GM08714 (cell line): ENCODE data around the gene ADTRP.

Experiments
- H3K4me3 ChIP-seq: fragments of 200-500 bp; sonication (Bioruptor generic); 2 replicates; pipeline ENCODE4 v1.5.1; 2014; ENCODE audit warnings: mild to moderate bottlenecking, low read length, inconsistent platforms
- ZNF274 ChIP-seq: IDR thresholded peaks from 2 replicates; pipeline ENCODE4 v1.6.1; 2012; ENCODE audit warnings: mild to moderate bottlenecking, low read depth, low read length

The ADTRP gene

DNA sequence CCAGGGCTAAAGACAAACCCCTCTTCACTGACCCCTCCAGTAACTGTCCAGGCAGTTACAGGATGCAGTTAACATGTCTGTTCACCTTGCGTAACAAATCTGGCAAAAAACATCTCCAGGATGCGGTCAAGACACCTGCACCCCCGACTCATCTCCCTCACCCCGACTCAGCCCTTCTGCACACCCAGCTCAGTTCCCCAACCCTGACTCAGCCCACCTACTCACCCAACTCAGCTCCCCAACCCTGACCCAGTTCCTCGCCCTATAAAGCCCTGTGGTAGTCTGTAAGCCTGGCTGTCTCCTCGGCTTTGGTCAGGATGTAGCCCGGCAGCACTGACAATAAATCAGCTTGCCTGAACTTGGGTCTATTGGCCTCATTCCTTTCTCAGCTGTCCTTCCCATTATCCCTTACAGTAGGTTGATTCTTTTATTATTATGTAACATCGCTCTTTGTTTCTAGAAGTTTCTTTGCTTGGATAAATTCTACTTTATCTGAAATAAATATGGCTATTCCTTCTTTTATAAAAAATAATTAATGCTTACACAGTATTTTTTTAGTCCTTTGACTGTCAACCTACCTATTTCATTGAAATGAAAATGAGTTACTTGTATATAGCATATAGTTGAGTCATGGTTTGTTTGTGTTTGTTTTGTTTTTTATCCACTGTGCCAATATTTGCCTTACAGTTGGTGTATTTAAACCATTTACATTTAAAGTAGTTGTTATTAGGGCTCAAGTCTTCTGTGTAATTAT lies 12.9 kb upstream of the ADTRP start:
- no peak for TF ChIP-seq ZNF274

GRCh38 chr6:11789744-11790143 lies 11.1 kb upstream of the ADTRP start:
- no peak for TF ChIP-seq ZNF274
- no peak overlapping the region for H3K4me3 ChIP-seq

More for the DNA sequence above, 12.9 kb upstream of the ADTRP start:
- H3K4me3 ChIP-seq: no peak overlapping the region

DNA sequence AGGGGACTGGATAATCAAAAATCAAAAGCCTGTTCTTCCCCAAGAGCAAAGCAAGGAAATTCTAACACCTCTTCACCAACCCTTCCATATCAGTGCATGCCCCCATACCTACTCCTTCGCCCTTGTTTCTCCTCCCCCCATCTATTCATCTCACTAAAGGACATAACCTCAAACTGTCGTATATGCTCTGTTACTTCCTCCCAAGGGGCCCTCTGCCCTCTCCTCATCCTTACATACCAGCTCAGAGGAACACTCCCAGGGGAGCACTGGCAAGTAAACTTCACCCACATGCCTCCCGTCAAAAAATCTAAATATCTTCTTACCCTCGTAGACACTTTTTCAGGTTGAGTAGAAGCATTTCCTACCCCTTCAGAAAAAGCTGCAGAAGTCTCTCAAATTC lies 9.4 kb upstream of the ADTRP start:
- H3K4me3 ChIP-seq: no peak overlapping the region

DNA sequence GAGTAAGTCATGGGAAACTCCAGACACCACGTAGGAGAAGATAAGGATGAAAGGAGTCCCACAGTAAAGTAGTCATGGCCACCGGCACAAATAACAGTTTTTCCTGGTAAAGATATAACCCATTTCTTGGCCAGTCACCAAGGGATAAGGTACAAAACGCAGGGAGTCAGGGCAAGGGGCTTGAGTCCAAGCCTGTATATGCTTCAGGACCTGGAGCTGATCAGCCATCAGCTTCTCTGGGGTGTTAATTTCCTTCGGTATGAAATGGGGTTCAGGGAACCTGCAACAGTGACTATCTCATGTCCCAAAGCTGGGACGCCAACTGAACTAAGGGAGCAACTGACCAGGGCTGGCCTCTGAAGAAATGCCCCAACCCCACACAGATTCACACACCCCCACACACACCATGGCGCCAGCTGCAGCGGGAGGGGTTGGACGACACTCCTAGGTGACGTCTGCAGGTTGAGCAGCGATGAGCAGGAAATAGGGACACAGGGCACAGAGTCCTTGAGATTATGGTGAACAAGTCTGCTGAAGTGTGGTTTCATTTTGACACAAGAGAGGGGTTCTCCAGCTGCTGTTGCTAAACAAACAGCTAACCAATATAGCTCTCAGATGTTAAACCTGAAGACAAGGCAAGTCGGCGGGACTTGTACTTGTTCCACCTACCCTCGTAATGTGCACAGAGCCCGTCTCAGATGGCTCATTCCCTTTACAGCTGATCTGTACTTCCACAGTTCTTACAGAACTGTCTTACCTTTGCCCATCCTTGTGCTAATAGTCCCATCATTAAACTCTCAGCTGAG lies 7.4 kb upstream of the ADTRP start:
- peak overlapping the region; percentile 24; the same call in 1 of the 2 replicates for H3K4me3 ChIP-seq
- no peak for TF ChIP-seq ZNF274

More for the DNA sequence above, 9.4 kb upstream of the ADTRP start:
- TF ChIP-seq ZNF274: no peak

DNA sequence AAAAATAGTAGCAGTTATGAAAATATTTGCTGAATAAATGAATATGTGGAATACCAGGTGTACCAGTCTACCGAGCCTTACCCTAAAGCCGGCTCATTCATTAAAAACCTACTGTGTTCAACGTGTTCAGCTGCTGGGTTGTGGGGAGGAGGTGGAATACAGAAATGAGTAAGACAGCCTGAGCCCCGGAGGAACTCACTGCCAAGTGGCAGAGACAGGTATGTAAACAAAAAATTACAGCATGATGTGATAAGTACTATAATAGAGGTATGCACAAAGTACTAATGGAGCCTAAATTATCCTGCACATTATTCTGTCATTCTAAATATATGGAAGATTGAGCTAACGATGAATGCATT lies 6.8 kb upstream of the ADTRP start:
- TF ChIP-seq ZNF274: no peak
- H3K4me3 ChIP-seq: no peak overlapping the region

DNA sequence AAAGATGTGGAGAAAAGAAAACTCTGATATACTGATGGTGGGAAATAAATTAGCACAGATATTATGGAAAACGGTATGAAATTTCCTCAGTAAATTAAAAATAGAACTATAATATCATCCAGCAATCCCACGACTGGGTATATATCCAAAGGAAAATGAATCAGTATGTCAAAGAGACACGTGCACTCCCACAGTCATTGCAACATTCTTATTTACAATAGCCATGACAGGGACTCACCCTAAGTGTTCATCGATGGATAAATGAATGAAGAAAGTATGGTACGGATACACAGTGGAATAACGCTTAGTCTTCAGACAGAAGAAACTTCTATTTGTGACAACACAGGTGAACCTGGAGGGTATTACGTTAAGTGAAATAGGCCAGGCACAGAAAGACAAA lies 5.7 kb upstream of the ADTRP start:
- TF ChIP-seq ZNF274: no peak
- no peak overlapping the region for H3K4me3 ChIP-seq

DNA sequence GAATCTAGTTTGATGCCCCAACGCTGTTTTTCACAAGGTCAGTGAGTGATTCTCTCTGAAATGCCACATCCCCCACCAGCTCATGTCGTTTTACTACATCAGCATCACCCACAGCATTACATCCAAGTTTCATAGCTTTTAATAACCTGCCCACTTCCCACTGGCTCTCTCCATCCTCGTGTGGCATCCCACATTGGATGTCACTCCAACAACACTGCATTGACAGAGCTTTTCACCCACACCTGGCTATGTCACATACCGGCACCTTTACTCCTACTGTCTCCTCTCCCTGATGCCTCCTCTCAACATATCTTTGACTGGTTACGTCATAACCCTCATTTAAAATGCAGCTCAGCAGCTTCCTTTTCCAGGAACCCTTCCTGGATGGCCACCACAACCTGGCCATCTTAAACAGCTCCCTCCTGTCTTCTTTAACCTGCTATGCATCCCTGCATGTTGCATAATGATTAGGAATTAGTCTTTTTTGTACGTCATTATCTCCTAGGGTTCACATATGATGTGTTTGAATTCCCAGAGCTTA lies 5.0 kb upstream of the ADTRP start:
- H3K4me3 ChIP-seq: no peak overlapping the region
- no peak for TF ChIP-seq ZNF274

DNA sequence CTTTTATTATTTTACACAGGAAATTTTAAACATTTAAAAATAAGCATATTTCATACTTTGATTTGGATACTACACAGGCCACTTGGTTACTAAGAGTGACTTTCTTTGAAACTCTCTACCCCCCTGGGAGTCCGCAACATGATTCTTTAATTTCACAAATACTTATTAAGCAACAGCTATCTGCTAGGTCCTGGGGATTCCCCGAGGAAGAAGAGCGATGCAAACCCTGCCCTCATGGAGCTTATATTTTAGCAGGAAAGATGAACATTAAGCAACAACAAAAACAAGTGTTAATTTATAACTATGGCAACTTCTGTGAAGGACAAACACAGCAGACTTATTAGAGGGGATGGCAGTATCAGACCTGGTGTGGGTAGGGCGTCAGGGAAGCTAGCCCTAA lies 3.9 kb upstream of the ADTRP start:
- no peak overlapping the region for H3K4me3 ChIP-seq
- no peak for TF ChIP-seq ZNF274

GRCh38 chr6:11780097-11780428 lies 1.5 kb upstream of the ADTRP start:
- no peak for TF ChIP-seq ZNF274
- H3K4me3 ChIP-seq: no peak overlapping the region

DNA sequence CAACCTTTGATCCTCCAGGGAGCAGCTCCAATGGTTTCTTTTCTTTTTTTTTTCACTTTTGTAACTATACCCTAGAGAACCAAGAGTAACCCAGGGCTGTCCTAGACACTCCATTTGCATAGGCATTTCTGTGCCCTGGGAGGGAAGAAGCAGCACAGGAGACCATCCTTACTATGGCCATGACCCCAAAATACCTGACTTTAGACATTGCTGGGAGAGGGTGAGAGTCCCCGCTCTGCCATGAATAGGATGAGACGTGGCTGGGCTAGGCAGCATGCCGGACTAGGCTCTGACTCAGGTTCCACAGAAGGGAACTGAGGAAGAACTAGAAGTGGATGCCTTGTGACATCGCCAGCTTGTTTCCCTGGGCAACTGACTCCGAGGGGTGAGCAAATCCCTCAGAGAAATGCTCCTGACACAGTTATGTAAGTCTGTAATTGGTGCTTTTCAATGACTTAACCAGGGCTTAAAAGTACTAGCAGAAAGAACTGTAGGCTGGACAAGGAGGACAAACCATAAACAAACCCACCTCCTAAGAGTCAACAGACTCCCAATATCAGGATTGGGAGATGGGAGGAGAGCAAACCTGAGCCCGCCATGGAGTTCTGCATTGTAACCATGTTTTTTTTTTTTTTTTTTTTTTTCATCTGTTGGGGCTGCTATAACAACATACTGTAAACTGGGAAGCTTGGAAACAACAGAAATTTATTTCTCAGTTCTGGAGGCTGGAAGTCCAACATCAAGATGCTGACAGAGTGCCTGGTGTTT lies 910 bp upstream of the ADTRP start:
- H3K4me3 ChIP-seq: no peak overlapping the region
- no peak for TF ChIP-seq ZNF274

DNA sequence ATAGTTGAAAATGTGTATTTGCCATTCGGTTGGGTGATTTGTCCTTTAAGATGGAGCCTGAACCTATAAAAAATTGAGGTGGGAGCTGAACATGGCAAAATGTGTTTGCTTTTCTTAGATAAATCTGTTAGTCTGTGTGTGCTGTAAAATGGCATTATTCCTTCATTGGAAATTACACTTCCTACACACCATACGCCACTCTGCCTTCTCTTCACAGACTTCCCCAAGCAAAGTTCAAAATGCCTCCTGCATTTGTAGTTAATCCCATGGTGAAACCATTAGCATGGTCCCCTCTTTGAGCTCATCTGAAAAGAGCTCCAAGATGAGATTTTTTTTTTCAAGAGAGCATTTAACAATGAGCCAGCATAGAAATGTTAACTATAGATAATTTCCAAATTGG lies 567 bp downstream of the ADTRP start:
- H3K4me3 ChIP-seq: no peak overlapping the region
- no peak for TF ChIP-seq ZNF274

DNA sequence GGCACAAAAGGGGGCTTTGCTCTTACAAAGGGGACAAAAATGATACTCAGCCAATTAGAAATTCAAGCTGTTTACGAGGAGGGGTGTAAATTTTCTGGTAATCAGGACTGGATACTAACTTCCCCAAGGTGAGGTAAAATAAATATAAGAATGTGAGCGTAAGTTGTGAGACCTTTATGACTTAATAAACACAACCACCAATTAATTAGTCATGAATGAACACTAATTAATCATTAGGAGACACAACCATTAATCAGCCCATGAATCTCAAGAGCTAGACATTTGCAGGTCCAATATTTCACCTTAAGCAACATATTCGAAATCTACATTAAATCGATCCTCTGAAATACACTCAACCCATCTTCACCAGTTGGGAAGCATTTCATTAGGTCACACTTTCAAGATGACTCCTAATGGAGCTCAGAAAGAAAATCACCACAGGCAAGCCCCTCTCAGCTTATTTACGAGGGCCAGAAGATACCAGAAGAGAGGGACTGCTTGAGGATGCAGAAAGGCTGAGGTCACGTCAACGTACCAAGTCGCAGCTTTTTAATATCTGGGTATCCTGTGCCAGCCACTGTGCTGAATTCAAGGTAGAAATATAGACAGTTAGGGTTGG lies 2.7 kb downstream of the ADTRP start:
- TF ChIP-seq ZNF274: no peak
- no peak overlapping the region for H3K4me3 ChIP-seq

GRCh38 chr6:11774426-11774825 lies 4.2 kb downstream of the ADTRP start:
- H3K4me3 ChIP-seq: no peak overlapping the region
- TF ChIP-seq ZNF274: no peak

DNA sequence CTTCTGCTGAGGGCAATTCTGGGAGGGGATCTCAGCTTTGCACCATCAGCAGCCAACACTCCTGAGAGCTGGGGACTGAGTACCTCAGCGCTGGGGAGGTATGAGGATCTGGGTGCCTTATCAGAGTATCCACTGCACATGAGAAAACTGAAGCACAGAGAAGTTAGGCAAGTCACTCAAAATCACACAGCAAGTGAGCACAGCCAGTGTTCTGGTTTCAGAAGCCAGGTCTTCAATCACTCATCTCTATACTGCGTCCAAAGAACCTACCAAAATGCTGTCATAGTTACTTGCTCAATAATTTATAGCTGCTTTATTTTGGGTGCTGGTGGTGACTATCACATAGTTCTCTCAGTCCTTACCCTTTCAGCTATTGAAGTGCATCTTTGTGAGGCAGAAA lies 5.0 kb downstream of the ADTRP start:
- TF ChIP-seq ZNF274: no peak

More for the DNA sequence above, 5.0 kb downstream of the ADTRP start:
- H3K4me3 ChIP-seq: no peak overlapping the region
